PC-3 (cell line): ENCODE data around the gene PCP4L1.

ENCODE experiments used
- CTCF ChIP-seq: fragments of 300-600 bp; sonication (generic); conservative IDR thresholded peaks from 2 replicates; pipeline ENCODE4 v1.5.1; 2017; ENCODE audit warnings: antibody characterized with exemption, low read depth, mild to moderate bottlenecking, low read length
- EZH2 ChIP-seq: fragments of 300-600 bp; sonication (generic); IDR thresholded peaks from one replicate; pipeline ENCODE4 v1.6.1; 2017; ENCODE audit warnings: antibody characterized with exemption, mild to moderate bottlenecking, low read length; ENCODE audit not compliant: unreplicated experiment

DNA sequence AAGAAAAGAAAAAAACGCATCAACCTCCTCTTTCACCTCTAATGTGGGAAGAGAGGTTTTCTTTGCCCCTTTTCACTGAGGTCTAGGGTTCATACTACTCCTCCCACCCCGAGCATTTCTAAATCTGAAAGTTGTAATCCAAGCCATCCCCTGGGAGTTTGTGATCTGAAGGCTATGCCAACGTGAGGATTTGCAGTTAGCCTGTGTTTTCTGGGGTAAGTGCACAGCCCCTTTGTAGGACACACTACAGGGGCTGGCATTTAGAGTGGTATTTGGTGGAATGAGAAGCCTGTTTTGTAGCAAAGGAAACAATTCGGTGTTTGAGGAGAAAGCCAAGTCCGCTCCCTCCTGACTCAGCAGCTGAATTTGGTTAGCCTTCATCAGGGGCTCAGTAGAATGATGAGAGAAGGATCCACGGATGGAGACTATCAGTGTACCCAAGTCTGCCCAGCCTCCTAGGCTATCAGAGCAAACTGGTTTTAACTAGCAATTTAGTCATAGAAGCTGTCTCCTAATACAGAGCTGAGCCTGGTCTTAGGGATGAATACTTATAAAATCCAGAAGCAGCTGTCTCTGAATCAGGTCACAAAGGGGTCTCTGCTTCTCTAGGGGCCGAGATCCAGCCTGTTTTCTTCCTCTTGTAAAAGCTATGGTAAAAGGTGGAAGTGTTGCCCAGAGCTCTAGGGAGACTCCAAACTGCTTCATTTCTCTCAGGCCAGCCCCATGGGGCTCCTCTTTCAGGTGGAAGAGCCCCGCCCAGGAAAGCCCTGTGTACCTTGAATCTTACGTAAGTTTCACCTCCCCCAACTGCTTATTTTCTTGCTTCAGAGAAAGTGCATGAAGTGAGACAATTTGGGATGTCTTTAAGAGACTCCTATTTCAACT lies 2.1 kb downstream of the PCP4L1 start:
- TF ChIP-seq EZH2 (no peak), CTCF (no peak)
